ENCODE results near the gene HCAR3.
A peak's percentile ranks its signal among the peaks of the same experiment; 100 is the strongest.
"Not testable (repeated sequence)": the region's sequence is repeated elsewhere in the genome, so short reads cannot be mapped to it uniquely, and the experiment has no call there.

HCAR3 gene

DNA sequence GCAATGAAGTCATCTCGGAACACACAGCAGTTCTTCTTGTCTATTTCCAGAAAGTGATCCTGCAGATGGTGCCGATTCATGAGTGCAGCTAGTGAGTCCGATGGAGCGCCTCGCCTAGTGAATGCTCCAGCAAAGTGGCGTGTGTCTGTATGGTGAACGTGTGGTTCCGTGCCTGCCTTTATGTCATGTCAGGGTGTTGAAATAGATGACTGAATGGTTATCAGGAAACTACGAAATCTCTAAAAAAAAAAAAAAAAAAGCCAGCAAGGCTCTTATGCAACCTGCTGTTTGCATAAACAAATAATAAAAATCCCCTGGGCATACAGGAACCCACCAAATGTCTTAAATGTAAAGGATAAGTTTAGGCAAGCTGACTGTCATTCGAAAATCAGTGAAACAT, at the start of gene HCAR3:
HCAR3 (minus strand) TSS at position 154 of the 400 bp plus-strand sequence; CDS start at position 80, 74 bp downstream.
- FAIRE-seq: not testable (repeated sequence)

DNA sequence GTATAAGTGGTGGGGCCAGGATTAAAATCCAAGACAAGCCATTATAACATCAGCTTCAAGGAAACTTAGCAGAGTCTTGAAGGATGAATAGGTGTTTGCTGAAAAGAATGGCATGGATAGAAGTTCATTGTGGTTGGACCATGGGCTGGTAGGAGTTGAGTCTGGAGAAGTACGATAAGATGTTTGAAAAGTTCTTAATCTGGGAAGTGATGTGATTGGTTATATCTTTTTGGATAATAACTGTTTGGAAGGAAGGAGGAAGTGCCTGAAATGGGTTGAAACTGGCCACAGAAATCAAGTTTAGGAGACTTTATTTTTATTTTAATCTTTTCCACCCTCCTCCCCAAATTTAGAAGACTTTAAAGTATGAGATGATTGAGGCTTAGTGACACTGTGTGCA, 41.0 kb upstream of the HCAR3 start:
- FAIRE-seq (no peak), DNase-seq (ENCODE audit: insufficient read length, low spot score) (no peak)

More for the DNA sequence above, at the start of gene HCAR3:
- not testable (repeated sequence) for DNase-seq (ENCODE audit: insufficient read length, low spot score)

DNA sequence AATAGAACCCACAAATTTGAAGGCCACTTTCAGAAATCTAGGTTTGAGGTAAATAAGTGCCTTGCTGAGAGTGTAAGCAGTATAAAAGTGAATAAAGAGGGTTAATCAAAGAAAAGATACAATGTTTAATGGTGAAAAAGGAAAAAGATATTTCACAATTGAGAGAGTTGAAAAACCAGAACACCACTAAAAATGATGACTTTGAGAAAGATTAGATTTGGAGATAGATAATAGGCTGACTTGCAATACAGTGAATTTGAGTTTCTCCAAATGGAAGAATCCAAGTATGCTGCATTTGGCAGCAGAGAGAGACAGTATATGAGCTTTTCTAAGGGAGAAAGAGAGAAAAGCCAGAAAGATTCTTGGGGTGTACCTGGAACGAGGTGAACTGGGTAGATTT, 38.2 kb upstream of the HCAR3 start:
- FAIRE-seq (no peak), DNase-seq (ENCODE audit: insufficient read length, low spot score) (no peak)

DNA sequence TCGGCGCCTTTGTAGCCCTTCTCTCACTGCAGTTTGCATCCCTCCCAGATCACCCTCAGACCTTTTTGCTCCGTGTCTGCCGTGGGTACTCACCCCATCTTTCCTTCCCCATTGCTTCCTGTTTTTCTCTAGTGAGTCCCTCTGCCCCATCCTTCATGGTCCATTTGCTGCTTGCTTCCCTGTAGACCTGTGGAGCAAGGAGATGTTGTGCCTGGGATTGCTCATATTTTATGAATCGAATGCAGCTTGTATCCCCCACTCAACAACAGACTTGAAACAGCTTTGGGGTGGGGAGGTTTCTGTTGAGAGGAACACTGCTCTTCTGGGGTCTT, 36.7 kb upstream of the HCAR3 start:
- no peak for FAIRE-seq
- DNase-seq (ENCODE audit: insufficient read length, low spot score): no peak

DNA sequence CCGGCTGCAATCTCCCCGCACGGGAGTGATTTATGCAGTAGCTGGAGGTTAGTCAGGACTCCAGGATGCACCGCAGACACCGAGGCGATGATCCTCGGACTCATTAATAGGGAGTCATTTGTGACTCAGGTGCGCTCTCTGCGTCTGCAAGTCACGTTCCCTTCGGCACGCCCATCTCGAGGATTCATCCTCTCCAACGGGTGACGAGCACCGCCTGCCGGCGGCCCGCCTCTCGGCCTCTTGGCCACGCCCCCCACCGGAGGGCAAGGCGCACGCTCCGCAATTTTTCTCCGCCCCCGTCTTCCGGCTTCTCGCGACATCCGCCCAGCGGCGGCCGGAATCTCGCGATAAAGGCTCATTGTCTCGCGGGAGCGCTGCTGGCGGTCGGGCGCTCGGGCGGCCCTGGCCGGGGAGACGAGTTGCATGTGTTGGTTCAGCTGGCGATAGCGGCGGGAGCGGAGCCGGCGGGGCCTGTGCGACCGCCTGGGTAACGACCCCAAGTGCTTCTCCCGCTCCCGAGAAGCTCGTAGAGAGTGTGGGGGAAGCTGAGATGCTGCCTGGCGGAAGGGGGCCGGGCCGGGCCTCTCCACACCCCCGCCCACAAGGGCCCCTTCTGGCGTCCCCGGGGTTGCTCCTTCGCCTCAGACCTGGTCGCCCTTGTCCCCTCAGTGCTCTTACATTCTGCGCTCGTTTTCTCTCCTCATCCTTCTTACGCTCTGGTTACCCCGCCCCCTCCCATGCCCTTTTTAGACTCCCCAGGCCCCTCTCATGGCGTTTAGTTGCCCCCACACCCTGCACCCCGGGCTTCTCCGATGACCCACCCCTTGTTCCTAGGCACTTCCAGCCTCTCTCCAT, 36.1 kb upstream of the HCAR3 start, which contains the start of gene DENR:
DENR (plus strand) TSS at position 361 of the 855 bp plus-strand sequence. CDS start 878 bp downstream, outside the sequence.
- peak; percentile 96 for FAIRE-seq
- DNase-seq (ENCODE audit: insufficient read length, low spot score): peak; percentile 91

DNA sequence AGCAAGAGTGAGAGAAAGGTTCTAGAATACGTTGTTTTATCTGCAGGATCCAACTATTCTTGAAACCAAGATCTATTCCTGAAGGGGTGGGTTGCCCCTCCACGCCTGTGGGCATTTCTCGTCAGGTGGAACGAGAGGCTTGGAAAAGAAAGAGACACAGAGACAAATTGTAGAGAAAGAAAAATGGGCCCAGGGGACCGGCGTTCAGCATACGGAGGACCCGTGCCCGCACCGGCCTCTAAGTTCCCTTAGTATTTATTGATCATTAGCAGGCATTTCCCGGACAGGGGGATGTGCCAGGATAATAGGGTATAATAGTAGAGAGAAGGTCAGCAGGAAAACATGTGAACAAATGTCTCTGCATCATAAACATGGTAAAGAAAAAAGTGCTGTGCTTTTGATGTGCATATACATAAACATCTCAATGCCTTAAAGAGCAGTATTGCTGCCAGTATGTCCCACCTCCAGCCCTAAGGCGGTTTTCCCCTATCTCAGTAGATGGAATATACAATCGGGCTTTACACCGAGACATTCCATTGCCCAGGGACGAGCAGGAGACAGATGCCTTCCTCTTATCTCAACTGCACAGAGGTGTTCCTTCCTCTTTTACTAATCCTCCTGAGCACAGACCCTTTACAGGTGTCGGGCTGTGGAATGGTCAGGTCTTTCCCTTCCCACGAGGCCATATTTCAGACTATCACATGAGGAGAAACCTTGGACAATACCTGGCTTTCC, 34.3 kb upstream of the HCAR3 start:
- not testable (repeated sequence) for FAIRE-seq; DNase-seq (ENCODE audit: insufficient read length, low spot score)

DNA sequence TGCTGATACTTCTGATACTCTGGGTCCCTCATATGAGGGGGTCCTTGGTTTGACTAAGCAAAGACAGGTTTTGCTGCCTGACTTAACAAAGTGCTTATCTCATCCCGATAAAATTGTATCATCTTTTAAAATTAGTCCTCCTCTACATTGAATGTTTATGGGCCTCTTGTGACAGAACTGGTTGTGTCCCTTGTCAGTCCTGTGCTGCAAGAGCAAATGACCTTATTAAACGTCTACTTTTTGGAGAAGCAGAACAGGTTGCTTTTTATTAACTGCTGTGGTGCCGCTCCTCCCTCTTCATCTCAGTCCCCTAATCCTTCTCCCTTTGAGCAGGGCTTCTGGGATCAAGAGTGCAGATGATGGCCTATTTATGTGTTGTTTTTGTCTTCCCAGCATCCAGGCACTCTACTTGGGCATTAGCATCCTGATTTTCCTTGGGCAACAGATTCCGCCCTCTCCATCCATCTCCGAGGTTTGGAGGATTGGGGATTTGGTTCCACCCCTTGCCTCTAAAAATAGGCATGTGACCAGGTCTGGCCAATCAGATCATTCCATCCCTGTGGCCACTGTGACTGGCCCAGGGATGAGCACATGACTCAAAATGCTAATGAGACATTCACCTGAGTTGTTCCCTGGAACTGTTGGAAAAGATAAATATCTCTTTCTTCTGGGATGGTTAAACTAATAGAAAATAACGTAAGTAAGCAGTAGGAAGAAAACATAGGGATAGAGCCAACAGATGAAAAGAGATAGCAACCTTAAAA, 33.1 kb upstream of the HCAR3 start:
- DNase-seq (ENCODE audit: insufficient read length, low spot score): no peak
- FAIRE-seq: no peak

DNA sequence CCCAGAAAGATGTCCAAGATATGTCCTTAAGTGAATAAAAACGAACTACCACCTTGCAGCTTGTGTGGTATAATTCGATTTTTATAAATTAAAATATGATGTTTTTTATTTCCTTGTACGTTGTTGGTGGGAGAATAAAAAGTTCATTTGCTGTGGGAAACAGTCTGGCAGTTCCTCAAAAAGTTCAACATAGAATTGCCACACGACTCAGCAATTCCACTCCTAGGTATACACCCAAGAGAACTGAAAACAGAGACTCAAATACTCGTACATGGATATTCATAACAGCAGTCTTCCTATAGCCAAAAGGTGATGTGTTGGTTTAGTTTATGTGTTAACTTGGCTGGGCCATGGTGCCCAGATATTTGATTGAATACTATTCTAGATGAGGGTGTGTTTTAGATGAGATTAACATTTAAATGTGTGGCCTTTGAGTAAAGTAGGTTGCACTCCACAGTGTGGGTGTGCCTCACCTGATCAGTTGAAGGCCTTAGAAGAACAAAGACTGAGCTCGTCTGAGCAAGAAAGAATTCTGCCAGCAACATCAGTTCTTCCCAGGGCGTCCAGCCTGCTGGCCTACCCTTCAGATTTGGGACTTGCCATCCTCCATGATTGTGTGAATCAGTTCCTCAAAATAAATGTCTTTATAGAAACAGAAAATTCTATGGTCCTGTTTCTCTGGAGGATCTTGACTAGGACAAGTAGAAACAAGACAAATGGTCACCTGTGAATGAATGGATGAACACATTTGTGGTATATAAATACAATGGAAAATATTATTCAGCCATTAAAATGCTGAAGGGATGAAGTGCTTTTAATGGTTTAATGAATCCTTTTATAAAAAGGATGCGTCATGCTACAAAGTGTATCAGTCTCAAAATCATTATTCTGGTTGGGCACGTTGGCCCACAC, 30.9 kb upstream of the HCAR3 start:
- DNase-seq (ENCODE audit: insufficient read length, low spot score) (no peak), FAIRE-seq (no peak)

DNA sequence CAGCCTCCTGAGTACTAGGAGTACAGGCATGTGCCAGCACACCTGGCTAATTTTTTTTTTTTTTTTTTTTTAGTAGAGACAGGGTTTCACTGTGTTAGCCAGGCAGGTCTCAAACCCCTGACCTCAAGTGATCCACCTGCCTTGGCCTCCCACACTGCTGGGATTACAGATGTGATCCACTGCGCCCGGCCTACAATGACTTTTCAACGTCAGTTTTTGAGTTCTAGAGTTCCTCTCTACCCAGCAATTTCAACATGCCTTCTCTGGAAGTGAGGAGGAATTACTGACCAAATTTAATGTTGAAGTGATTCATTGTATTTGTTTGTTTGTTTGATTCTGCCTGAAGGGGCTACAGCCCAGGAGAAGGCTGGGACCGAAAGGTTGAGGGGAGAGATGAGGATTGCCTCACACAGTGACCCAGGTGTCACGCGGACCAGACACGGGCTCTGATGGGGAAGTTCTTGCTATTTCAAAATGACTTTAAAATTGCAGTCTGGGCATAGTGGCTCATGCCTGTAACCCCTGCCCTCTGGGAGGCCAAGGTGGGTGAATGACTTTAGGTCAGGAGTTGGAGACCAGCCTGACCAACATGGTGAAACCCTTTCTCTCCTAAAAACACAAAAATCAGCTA, 27.4 kb upstream of the HCAR3 start:
- no peak for FAIRE-seq
- DNase-seq (ENCODE audit: insufficient read length, low spot score): no peak

DNA sequence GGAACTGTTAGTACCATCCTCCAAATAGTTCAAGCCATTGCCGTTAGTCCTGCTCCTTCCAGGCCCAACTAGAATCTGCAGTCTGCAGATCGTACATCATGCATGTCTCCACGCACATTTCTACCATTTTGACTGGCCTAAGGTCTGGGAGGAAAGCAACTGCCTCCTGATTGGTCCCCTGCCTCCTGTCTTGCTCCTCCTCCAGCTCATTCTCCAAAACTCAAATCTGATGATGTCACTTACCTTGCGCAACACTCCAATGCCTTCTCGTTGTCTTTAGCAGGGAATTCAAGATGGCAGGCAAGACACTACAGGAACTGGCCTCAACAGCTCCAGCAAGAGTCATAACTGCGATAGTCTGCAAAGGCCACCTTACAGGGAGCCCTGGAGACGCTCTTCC, 23.7 kb upstream of the HCAR3 start:
- FAIRE-seq (no peak), DNase-seq (ENCODE audit: insufficient read length, low spot score) (no peak)

DNA sequence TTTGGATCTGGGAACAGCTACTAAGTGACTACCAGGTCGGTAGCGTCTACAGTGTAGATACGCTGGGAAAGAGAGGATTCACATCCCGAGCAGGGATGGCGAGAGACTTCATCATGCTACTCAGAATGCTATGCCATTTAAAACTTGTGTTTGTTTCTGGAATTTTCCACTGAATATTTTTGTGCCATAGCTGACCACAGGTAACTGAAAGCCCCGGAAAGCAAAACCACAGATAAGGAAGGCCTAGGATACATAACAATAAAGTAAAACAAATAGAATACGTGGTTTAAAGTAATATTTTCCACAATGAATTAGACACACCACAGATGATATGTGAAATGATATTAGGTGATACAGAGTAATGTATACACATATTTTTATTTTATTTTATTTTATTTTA, 22.0 kb upstream of the HCAR3 start:
- no peak for FAIRE-seq
- no peak for DNase-seq (ENCODE audit: insufficient read length, low spot score)

DNA sequence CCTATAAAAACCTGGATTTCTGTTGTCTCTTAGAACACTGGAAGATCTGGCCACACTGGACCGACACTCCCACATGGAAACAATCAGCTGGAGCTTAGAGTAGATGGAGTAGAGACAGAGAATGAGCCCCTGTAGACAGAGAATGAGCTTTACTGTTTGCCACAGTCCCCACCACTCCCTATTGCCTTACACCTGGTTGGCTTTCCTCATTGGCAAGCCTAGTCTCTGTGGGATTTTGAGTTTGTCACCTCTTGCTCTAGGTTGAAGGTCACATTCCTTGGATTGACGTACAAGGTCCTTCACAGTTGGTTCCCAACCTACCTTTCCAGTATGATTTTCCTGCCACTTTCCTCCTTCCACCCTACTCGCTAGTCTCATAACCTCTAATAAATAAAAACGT, 16.0 kb upstream of the HCAR3 start:
- no peak for FAIRE-seq

DNA sequence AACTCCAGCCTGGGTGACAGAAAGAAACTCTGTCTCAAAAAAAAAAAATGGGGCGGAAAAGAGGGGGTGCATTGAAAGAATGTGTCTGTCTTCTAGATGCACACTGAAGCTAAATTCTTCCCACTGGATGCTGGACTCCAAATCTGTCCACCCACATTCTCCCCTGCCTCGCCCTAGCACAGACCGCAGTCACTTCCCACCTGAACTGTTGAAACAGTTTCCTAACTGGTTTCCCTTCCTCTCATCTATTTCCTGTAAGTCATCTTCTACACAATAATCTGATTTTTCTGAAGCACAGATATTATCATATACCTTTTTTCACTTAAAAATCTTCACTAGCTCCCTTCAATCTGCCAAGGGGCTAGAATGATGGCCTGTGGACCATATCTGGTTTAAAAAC, 15.6 kb upstream of the HCAR3 start:
- DNase-seq (ENCODE audit: insufficient read length, low spot score) (no peak), FAIRE-seq (peak; percentile 84)

More for the DNA sequence above, 16.0 kb upstream of the HCAR3 start:
- DNase-seq (ENCODE audit: insufficient read length, low spot score): no peak

DNA sequence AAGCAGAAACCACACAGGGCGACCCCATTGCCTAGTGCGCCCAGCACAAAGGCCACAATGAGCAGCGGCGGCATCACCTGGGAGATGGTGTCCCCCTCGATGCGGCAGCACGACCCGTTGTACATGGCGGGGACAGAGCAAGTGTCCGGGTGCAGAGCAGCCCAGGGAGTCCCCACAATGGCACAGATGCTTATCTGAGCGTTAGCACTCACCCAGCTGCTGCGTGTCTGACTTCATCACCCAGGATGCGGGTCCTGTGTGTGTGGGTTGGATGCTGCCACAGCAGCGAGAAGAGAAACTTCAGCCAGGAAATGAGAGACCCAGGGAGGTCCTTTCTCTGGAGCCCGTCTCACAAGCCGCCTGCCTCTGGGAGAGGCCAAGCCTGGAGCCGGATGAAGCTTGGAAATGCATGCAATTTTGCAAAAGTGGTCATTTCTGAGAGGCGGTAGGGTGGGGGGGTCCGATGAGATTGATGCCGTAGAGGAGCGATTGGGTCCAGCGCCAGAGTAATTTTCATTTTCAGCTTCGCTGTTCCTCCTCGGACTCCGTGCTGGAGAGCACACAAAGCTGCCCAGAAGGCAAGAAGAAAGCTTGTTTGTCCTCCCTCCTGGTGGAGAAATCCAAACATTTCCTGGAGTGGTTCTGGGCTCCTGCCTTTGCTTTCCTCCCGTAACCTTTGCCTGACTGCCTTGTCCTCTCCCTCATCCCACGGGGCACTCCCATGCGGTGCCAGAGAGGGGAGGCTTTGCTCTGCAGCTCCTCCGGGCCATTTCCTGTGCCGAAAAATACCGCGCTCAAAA, 13.8 kb upstream of the HCAR3 start, which contains the start of gene HCAR1:
HCAR1 (minus strand) TSS at position 630 of the 800 bp plus-strand sequence; CDS start at position 125, 505 bp downstream.
- FAIRE-seq (no peak), DNase-seq (ENCODE audit: insufficient read length, low spot score) (no peak)

DNA sequence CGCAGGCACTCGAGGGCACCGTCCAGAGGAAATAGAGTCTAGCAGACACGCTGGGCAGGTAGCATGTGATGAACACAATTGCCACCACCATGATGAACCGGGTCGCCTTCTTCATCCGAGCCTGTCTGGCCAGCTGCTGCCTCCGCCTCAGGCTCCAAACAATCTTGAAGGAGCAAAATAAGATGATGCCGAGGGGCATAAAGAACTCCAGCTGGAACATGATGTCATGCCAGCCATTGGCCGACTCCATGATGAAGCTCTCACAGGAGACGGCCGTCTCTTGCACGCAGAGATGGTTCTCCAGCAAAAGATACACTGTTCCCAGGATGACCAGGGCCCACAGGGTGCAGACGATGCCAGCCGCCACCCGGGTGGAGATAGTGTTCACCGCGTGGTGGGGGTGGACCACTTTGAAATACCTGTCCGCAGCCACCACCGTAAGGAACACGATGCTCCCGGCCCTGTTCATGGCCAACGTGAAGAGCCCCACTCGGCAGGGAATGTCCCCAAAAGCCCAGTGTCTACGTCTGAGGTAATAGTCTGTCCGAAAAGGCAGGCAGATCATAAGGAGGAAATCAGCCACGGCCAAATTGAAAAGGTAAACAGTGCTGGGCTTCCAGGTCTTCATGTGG, 13.1 kb upstream of the HCAR3 start:
- DNase-seq (ENCODE audit: insufficient read length, low spot score): no peak

DNA sequence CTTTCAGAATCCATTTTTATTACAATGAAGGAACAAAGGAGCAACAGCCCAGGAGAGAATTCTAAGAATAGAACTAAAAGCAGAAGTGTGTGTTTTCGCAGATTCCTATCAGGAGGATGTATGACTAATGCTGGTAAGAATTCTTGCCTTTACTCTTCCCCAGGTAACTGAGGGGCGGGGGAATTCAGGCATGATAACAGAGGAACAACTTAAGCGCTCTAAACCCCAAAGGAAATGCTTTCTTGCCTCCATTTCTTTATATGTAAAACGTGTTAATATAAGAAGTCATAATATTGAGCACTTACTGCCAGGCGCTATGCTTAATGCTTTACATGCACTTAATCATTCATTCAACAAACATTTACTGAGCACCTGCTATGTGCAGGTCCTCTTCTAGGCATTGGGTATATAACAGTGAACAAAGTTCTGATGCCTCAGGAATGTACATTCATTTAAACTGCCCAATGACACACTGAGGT, 9.5 kb upstream of the HCAR3 start:
- FAIRE-seq: no peak
- no peak for DNase-seq (ENCODE audit: insufficient read length, low spot score)

More for the DNA sequence above, 13.1 kb upstream of the HCAR3 start:
- FAIRE-seq: no peak

DNA sequence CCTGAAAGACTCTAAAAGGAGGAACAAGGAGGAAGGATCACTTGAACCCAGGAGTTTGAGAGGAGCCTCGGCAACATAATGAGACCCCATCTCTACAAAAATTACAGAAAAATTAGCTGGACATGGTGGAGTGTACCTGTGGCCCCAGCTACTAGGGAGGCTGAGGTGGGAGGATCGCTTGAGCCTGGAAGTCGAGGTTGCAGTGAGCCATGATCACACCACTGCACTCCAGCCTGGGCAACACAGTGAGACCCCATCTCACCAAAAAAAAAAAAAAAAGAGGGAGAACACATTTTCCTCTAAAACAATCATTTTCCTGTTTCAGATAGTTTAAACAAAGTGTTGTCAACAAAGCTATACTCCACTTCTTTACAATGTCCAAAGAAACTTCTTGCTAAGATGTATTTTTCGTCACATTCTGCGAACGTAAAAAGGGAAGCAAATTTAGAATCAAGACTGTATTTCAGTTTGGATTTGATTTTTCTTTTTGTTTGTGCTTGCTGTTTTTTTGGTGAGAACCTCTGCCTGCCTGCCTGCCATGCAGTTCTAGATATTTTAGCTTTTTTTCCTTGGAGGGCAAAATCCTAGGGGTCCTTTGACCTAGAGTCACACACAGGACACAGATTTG, 9.0 kb upstream of the HCAR3 start:
- peak; percentile 81 for FAIRE-seq
- DNase-seq (ENCODE audit: insufficient read length, low spot score): no peak
